Measurements from ENCODE around the gene PPP1R13B. TPM values are rescaled to one million over a fixed set of nuclear protein-coding genes. Genes with fewer than 3 reads are reported as not detected.

Gene PPP1R13B
- total RNA-seq, 1 donor from 2014 or later, result 15.8 TPM

Small RNA genes lying within 50 kb of the gene (small RNA-seq; reads per million reads assigned to genes)
- gene RF00019 (not detected), gene RF00280 (not detected)

Other genes with a start within 250 kb of the PPP1R13B start
- 355 TPM for gene KLC1, start 218.4 kb downstream of the PPP1R13B start, total RNA-seq
- 7.0 TPM for gene XRCC3, start 132.1 kb downstream of the PPP1R13B start, total RNA-seq
- 37.7 TPM for gene ZFYVE21, start 131.8 kb downstream of the PPP1R13B start, total RNA-seq
- gene TDRD9, start 80.9 kb upstream of the PPP1R13B start, total RNA-seq, result 1.2 TPM
- gene RD3L, start 95.0 kb upstream of the PPP1R13B start, total RNA-seq, result not detected
- 0.94 TPM for gene ASPG, start 238.1 kb upstream of the PPP1R13B start, total RNA-seq

Measured in occipital lobe (tissue), 2 donors.